Esophagus mucosa (tissue), 1 donor: ENCODE results near the gene KYNU. TPM values are rescaled to one million over a fixed set of nuclear protein-coding genes. Genes with fewer than 3 reads are reported as not detected.
A peak's percentile ranks its signal among the peaks of the same experiment; 100 is the strongest.
"Not testable (repeated sequence)": the region's sequence is repeated elsewhere in the genome, so short reads cannot be mapped to it uniquely, and the experiment has no call there.

Experiments used
- ATAC-seq: fragments of 200-7000 bp; cut with Tn5 transposase; one replicate; pipeline ENCODE4 v1.9.1; 2020
- total RNA-seq: library from RNA; stranded (reverse); gene quantifications from one replicate; pipeline ENCODE4 v1.2.4, GENCODE V29; 2023
- donor health status: DM: yes; HTN: yes; CAD: no.

The KYNU gene
- total RNA-seq, 1 donor from 2014 or later: 33.6 TPM

DNA sequence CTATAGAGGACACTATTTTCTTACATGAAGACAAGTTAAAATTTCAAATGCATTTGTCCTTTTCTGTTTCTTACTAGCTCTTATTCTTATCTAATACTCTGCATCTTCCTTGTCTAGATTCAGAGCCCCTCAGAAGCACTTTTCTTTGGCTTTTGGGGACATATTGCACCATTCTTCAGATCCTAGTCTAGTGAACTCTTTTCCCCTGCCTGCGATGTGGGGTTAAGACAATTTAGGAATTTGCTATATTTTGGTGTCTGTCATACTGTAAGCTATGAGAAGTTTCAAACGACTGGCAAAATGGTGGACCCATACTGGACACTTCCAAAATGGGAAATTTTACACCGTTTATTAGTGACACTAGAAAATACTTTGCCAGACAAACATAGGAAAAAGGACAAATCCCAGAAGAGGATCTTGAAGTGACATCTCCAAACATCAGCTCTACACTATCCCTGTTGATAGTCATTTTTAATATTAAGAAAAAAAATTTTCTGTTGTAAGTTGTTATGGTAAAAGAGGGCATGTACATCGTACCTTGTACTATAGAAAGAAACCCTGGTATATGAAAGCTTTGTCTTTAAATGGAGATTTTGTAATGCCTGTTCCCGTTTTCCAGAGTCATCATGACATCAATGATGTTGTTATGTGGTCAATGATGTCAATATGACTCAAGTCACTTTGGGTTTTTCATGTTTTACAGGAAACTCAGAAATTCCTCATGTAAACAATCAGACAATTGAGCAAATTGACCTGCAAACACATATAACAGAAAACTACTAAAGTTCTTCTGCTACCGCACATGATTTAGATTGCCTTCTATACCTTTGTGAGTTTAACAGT lies 4.4 kb upstream of the KYNU start:
- ATAC-seq: peak; percentile 17

- ATAC-seq: no peak
These were observed 3.6 kb upstream of the KYNU start for GRCh38 chr2:142873831-142874287.

GRCh38 chr2:142874293-142874814 lies 3.1 kb upstream of the KYNU start:
- peak; percentile 93 for ATAC-seq

DNA sequence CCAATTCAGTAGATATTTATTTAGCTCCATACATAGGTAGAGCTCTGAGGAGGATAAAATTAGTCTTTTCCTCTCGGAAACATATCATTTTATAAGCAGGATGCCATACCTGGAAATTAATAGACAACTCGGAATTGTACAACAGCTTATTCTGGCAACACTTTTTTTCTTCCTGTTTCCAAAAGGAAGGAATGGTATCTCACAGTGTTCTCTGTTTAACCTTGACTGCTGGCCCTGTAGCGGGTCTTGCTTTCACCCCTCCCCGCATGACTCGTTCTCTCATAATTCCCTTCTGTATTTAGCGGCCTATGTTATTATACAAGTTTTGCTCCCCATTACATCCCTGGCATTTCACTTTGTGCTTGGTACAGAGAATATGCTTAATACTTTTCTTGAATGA lies 2.5 kb upstream of the KYNU start:
- ATAC-seq: no peak

DNA sequence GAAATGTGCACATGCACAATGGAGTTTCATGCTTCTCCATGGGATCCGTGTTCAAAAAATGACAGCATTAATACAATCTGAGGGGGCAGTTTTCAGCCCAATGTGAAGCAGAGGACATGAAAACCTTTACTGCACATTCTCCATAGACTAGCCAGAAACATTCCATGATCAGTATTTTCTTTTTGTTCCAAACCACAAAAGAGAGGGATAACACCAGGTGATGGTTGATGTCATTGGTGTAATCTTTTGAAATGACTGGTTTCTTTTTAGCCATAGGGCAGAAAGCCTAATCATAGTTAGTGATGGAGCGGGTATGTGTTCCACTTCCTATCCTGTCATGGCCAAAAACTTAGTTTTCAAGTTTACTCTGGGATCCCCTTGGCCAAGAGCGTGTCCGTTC lies 1.8 kb upstream of the KYNU start:
- no peak for ATAC-seq

DNA sequence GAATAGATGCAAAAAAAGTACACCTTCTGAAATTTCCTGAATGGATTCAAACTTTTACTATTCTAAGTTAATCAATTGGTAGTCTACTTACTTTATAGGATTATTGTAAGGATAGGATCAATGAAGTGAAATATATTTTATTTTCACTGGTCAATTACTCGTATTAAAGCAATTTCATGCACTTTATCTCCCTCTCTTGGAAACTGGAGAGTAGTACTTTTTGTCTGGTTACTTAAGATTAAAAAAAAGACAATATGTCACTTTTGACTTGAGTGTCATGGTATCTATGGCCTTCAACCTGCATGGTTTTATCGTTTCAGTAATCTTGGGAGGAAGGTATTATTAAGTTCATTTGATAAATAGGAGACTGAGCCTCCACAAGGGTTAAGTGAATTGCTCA lies 1.0 kb upstream of the KYNU start:
- no peak for ATAC-seq

DNA sequence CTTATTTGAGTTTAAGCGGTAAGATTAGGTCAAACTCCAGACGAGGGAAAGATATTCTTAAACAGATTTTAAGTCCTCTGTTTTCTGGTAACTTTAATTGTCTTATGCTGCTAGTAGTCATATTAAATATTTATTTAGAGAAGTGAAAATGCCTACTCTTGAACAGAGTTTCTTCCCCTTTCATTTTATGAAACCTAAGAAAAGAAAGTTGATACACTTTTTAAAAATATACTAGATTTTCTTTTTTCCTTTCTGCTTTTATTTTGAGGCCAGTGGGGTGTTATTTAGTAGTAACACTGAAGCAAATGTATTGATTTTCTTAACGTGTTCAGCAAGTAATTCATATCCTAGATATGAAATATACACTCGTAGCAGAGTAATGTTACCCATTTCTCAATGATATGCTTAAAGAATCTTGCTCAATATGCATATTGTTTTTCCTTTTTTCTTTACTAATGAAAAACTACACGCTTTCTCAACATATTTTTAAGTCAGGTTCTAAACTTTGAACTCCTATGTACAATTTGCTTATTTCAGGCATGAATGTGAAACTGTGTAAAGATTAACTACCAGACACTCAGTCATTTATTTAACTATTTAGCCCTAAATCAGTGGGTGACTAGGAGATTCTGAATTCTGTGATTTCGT lies 691 bp downstream of the KYNU start:
- no peak for ATAC-seq

GRCh38 chr2:142879151-142879550 lies 1.7 kb downstream of the KYNU start:
- ATAC-seq: no peak

DNA sequence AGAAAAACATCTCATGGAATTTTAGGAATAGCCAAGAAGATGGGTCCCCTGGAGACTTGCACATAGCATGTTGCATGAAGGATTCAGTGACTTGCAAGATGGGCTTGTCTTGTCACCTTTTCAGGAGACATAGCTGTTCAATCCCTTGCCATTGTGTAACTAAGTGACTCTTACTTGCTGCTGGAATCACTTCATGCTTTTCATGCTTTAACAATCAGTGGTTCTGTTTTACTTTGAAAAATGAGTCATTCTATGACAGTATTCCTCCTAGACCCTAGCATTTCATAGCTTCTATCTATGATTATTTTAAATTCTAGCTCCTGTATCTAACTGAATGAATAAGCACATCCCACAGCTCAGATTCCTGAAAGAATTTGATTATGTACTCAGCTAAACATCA lies 2.8 kb downstream of the KYNU start:
- ATAC-seq: peak; percentile 66

DNA sequence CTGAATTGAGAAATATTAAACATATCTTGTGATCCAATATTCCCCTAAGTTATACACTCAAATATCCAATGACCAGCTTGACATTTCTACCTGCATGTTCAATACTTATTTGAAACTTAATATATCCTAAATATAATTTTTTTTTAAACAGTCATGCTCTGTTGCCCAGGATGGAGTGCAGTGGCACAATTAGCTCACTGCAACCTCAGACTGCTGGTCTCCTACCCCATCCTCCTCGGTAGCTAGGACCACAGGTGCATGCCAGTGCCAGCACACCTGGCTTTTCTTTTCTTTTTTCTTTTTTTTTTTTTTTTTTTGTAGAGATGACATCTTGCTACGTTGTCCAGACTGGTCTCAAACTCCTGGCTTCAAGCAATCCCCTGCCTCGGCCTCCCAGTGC lies 4.2 kb downstream of the KYNU start:
- no peak for ATAC-seq

DNA sequence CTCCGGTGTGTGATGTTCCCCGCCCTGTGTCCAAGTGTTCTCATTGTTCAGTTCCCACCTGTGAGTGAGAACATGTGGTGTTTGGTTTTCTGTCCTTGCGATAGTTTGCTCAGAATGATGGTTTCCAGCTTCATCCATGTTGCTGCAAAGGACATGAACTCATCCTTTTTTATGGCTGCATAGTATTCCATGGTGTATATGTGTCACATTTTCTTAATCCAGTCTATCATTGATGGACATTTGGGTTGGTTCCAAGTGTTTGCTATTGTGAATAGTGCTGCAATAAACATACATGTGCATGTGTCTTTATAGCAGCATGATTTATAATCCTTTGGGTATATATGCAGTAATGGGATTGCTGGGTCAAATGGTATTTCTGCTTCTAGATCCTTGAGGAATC lies 5.0 kb downstream of the KYNU start:
- not testable (repeated sequence) for ATAC-seq

DNA sequence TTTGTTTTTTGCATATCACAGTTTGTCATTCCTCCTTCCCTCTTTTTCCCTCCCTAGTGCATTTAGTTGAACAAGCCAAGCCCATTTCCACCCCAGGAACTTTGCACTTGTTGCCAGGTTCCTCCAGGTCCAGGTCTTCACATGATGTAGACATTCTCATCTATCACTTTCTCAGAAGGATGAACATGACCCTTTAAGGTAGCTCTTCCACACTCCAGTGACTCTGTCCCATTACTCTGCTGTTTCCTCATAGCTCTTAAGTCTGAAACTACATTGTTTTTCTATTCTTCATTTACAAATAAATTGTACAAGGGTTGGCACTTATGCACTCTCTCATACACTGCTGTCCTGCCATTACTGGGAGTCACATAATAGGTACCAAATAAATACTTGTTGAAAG lies 6.1 kb downstream of the KYNU start:
- ATAC-seq: no peak

- ATAC-seq: no peak
These were observed 8.1 kb downstream of the KYNU start for GRCh38 chr2:142885543-142885942.

DNA sequence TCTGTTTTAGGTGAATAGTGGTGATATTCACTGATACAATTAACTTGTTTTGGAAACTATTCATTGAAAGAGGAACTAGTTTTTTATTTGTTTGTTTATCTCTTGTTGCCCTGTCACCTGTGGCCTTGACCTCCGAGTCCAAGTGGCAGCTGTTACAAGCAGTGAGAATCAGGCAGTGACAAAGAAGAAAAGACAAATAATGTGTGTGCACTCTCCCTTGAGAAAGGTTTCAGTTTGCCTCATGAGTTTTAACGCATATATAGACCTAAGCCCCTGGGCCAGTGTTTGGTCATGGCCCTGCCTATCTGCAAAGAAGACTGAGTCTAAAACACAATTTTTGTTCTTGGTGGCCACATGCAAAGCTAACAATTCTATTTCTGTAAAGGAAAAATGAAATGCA lies 15.3 kb downstream of the KYNU start:
- ATAC-seq: no peak

GRCh38 chr2:142893241-142893640 lies 15.8 kb downstream of the KYNU start:
- no peak for ATAC-seq

- no peak for ATAC-seq
These were observed 20.3 kb downstream of the KYNU start for GRCh38 chr2:142897807-142898206.

GRCh38 chr2:142900327-142900726 lies 22.9 kb downstream of the KYNU start:
- not testable (repeated sequence) for ATAC-seq

- no peak for ATAC-seq
These were observed 24.3 kb downstream of the KYNU start for GRCh38 chr2:142901780-142902179.

GRCh38 chr2:142903726-142904125 lies 26.3 kb downstream of the KYNU start:
- ATAC-seq: peak; percentile 73

GRCh38 chr2:142907653-142908052 lies 30.2 kb downstream of the KYNU start:
- peak; percentile 70 for ATAC-seq

- ATAC-seq: peak; percentile 90
These were observed 37.2 kb downstream of the KYNU start for GRCh38 chr2:142914507-142915313.

DNA sequence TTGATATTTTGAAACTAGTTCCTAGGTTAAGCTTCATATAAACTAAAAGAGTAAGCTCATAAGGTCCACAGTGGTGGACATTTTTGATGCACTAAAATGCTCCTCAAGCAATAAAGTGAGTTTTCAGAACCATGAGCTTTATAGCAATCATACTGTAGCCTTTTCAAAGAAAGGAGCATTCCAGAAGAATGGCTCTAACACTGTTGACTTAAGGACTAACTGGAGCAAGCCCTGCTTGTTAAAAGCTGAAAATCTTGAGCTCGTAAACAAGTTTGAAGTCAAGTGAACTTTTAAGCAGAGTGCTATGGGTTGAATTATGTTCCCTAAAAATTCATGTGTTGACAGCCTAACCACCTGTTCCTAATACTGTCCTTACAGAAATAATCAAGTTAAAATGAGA lies 38.0 kb downstream of the KYNU start:
- ATAC-seq: no peak

DNA sequence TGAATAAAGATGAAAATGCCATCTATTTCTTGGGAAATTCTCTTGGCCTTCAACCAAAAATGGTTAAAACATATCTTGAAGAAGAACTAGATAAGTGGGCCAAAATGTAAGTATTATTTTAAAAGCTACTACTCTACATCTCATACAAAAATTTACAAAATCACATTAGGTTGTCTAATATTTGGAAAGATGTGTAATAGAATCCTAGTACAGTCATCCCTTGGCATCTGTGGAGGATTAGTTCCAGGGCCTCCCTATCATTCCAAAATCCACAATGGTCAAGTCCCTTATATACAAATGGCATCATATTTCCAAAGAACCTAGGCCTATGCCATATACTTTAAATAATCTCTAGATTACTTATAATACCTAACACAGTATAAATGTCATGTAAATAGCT lies 41.2 kb downstream of the KYNU start:
- ATAC-seq: no peak
